HepG2 (cell line): ENCODE data around the gene FRMD3. TPM values are rescaled to one million over a fixed set of nuclear protein-coding genes. Genes with fewer than 3 reads are reported as not detected.

Experiments used
- ATM ChIP-seq: fragments of 450-650 bp; IDR thresholded peaks from 2 replicates; pipeline ENCODE4 v1.7.1; 2017; ENCODE audit warnings: mild to moderate bottlenecking, borderline replicate concordance
- CBFB ChIP-seq: sonication (generic); formaldehyde crosslinking; IDR thresholded peaks from 2 replicates; pipeline ENCODE4 v1.4.0; 2020; ENCODE audit warnings: missing genetic modification reagents
- CCDC6 ChIP-seq: sonication (generic); formaldehyde crosslinking; IDR thresholded peaks from 2 replicates; pipeline ENCODE4 v1.8.1; 2022; ENCODE audit warnings: mild to moderate bottlenecking, missing genetic modification reagents, moderate library complexity
- GATAD1 ChIP-seq: IDR thresholded peaks from 2 replicates; pipeline ENCODE4 v1.6.1; 2016; ENCODE audit warnings: missing genetic modification reagents, missing compliant biosample characterization
- KDM1A ChIP-seq: IDR thresholded peaks from 2 replicates; pipeline ENCODE4 v1.6.1; 2016; ENCODE audit warnings: missing compliant biosample characterization
- RBM39 ChIP-seq: fragments of 200-400 bp; formaldehyde crosslinking; IDR thresholded peaks from one replicate; pipeline ENCODE4 v1.6.1; 2018; ENCODE audit warnings: antibody characterized with exemption, mild to moderate bottlenecking, low read depth, low read length; ENCODE audit not compliant: poor library complexity, severe bottlenecking
- SMARCE1 ChIP-seq: fragments of 450-650 bp; IDR thresholded peaks from 2 replicates; pipeline ENCODE4 v1.6.1; 2017; ENCODE audit warnings: borderline replicate concordance
- SMC3 ChIP-seq: IDR thresholded peaks from 2 replicates; pipeline ENCODE4 v1.6.1; 2011; ENCODE audit warnings: low read length, improper control_type of control experiment
- SPEN ChIP-seq: sonication (generic); formaldehyde crosslinking; IDR thresholded peaks from 2 replicates; pipeline ENCODE4 v1.5.1; 2020; ENCODE audit warnings: low read depth, mild to moderate bottlenecking, missing genetic modification reagents
- TOPORS ChIP-seq: sonication (generic); formaldehyde crosslinking; IDR thresholded peaks from 2 replicates; pipeline ENCODE4 v1.8.0; 2023; ENCODE audit warnings: mild to moderate bottlenecking, missing genetic modification reagents
- ZHX2 ChIP-seq, 2 experiments: sonication (generic) in 1 of 2; formaldehyde crosslinking in 1 of 2; IDR thresholded peaks; 2 replicates each; pipeline versions ENCODE4 v1.6.1 to v1.9.0; 2014 to 2022; ENCODE audit warnings: antibody characterized with exemption in 1 of 2, borderline replicate concordance in 1 of 2, inconsistent platforms in 1 of 2, low read depth in 1 of 2, missing genetic modification reagents in 1 of 2
- ZNF121 ChIP-seq: sonication (generic); formaldehyde crosslinking; IDR thresholded peaks from 2 replicates; pipeline ENCODE4 v1.5.0; 2020; ENCODE audit warnings: mild to moderate bottlenecking, missing genetic modification reagents
- ZNF142 ChIP-seq: sonication (generic); formaldehyde crosslinking; IDR thresholded peaks from 2 replicates; pipeline ENCODE4 v1.4.0; 2020; ENCODE audit warnings: missing genetic modification reagents
- ZNF253 ChIP-seq: sonication (generic); formaldehyde crosslinking; IDR thresholded peaks from 2 replicates; pipeline ENCODE4 v1.8.0; 2022; ENCODE audit warnings: mild to moderate bottlenecking, missing genetic modification reagents, borderline replicate concordance
- ZNF768 ChIP-seq: sonication (generic); formaldehyde crosslinking; IDR thresholded peaks from 2 replicates; pipeline ENCODE4 v1.4.0; 2020; ENCODE audit warnings: missing genetic modification reagents
- polyA plus RNA-seq, 8 experiments: library from polyadenylated mRNA; depleted of rRNA in 3 of 8; stranded (reverse) in 7 of 8; unstranded in 1 of 8; fragments of >200 nt; fragmentation: Illumina TruSeq in 4 of 8; extraction: Trizol in 4 of 8; gene quantifications; 2 replicates each; pipeline versions ENCODE4 v1.2.1 to v1.2.3, GENCODE V29; 2011 to 2016; ENCODE audit warnings: low read depth in 4 of 8, missing spikeins in 1 of 8, mixed read lengths in 1 of 8; ENCODE audit not compliant: insufficient read depth in 1 of 8
- total RNA-seq, 5 experiments: library from RNA; depleted of rRNA; stranded (reverse); fragments of >200 nt; fragmentation: Illumina TruSeq; extraction: Trizol; gene quantifications; 2 replicates each; pipeline ENCODE4 v1.2.3, GENCODE V29; 2016; ENCODE audit warnings: low read depth in 1 of 5

FRMD3 gene
- total and polyA plus RNA-seq, 2 of the 13 experiments (the other 11 are each of a cell fraction or from before 2014, with no cell fraction given), result 3.2 to 7.7 TPM

- 0 out of 2 replicates have a peak, but pooled peaks have one; percentile 12 for TF ChIP-seq ZHX2 (IDR thresholded peaks at IDR 0.05; ENCODE audit: low read depth)
- TF ChIP-seq ZHX2 (CRISPR knock-in tag; IDR thresholded peaks at IDR 0.05; ENCODE audit: borderline replicate concordance), result 0 out of 2 replicates have a peak, but pooled peaks have one; percentile 78
- TF ChIP-seq ATM, result no peak
- TF ChIP-seq ZNF253, result no peak
- peak; percentile 41 for TF ChIP-seq ZNF121 (CRISPR knock-in tag)
- peak; percentile 55; the same call in 1 of the 2 replicates for TF ChIP-seq TOPORS (CRISPR knock-in tag)
- TF ChIP-seq SPEN, result peak; percentile 84
- no peak for TF ChIP-seq GATAD1 (CRISPR knock-in tag)
- TF ChIP-seq CCDC6 (CRISPR knock-in tag), result peak; percentile 92; the same call in 1 of the 2 replicates
- TF ChIP-seq SMC3, result peak; percentile 48; the same call in 1 of the 2 replicates
- no peak for TF ChIP-seq KDM1A
- peak; percentile 81 for TF ChIP-seq CBFB
- peak; percentile 21 for TF ChIP-seq RBM39
- peak; percentile 70; the same call in 1 of the 2 replicates for TF ChIP-seq ZNF768 (CRISPR knock-in tag)
- TF ChIP-seq ZNF142 (CRISPR knock-in tag), result 0 out of 2 replicates have a peak, but pooled peaks have one; percentile 47
- no peak for TF ChIP-seq SMARCE1
Measured at GRCh38 chr9:83538172-83538889, at the start of gene FRMD3 (continued).
